ENCODE results near the gene SPTLC3.

Gene SPTLC3

GRCh38 chr20:13130707-13131103 lies 121.9 kb downstream of the SPTLC3 start:
- no peaks in the 10 kb centered on the region for H3K27me3 ChIP-seq (ENCODE audit: insufficient read depth, poor library complexity, severe bottlenecking)
- TF ChIP-seq REST (IDR thresholded peaks at IDR 0.05; ENCODE audit: insufficient replicate concordance, low read depth) (no peak), SPI1 (IDR thresholded peaks at IDR 0.05; ENCODE audit: borderline replicate concordance, low read depth) (no peak), POLR2AphosphoS5 (IDR thresholded peaks at IDR 0.05; ENCODE audit: low read depth) (no peak), GABPA (IDR thresholded peaks at IDR 0.05; ENCODE audit: low read depth) (no peak)
- TF ChIP-seq, protein P1, sequence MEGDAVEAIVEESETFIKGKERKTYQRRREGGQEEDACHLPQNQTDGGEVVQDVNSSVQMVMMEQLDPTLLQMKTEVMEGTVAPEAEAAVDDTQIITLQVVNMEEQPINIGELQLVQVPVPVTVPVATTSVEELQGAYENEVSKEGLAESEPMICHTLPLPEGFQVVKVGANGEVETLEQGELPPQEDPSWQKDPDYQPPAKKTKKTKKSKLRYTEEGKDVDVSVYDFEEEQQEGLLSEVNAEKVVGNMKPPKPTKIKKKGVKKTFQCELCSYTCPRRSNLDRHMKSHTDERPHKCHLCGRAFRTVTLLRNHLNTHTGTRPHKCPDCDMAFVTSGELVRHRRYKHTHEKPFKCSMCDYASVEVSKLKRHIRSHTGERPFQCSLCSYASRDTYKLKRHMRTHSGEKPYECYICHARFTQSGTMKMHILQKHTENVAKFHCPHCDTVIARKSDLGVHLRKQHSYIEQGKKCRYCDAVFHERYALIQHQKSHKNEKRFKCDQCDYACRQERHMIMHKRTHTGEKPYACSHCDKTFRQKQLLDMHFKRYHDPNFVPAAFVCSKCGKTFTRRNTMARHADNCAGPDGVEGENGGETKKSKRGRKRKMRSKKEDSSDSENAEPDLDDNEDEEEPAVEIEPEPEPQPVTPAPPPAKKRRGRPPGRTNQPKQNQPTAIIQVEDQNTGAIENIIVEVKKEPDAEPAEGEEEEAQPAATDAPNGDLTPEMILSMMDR (IDR thresholded peaks at IDR 0.05; ENCODE audit: insufficient read depth, low read length), result no peak
- no peak overlapping the region for H3K27ac ChIP-seq (replicated peaks)
- no peak for DNase-seq (ENCODE audit: low read depth in 1 of 2, low spot score in 1 of 2)
- H3K4me3 ChIP-seq (replicated peaks; ENCODE audit: insufficient read depth, low read length), result no peak overlapping the region

DNA sequence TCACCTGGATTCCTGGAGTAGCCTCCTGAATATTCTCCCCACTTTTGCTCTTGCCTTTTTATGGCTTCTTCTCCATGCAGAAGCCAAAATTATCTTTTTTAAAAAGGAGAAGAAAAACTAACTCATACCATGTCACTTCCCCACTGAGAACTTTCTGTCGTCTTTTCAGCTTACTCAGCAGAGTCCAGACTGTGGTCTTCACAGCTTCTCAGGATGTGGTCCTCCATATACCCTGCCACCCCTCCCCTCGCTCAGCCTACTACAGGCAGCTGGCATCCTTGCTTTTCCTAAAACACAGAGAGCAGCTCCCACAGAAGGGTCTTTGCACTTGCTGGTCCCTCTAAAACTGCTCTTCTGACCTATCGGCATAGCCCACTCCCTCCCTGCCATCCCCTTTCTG lies 122.9 kb downstream of the SPTLC3 start:
- Histone ChIP-seq H3K27ac (replicated peaks) (no peak overlapping the region), H3K27me3 (ENCODE audit: insufficient read depth, poor library complexity, severe bottlenecking) (no peaks in the 10 kb centered on the region), H3K4me3 (replicated peaks; ENCODE audit: insufficient read depth, low read length) (no peak overlapping the region)
- no peak for TF ChIP-seq REST (IDR thresholded peaks at IDR 0.05; ENCODE audit: insufficient replicate concordance, low read depth)
- TF ChIP-seq SPI1 (IDR thresholded peaks at IDR 0.05; ENCODE audit: borderline replicate concordance, low read depth), result no peak
- no peak for TF ChIP-seq POLR2AphosphoS5 (IDR thresholded peaks at IDR 0.05; ENCODE audit: low read depth)
- TF ChIP-seq GABPA (IDR thresholded peaks at IDR 0.05; ENCODE audit: low read depth), result no peak
- TF ChIP-seq, protein P1 (IDR thresholded peaks at IDR 0.05; ENCODE audit: insufficient read depth, low read length), result no peak
- no peak for DNase-seq (ENCODE audit: low read depth in 1 of 2, low spot score in 1 of 2)

GRCh38 chr20:13139459-13140150 lies 130.8 kb downstream of the SPTLC3 start:
- H3K27ac ChIP-seq (replicated peaks), result no peak overlapping the region
- TF ChIP-seq SPI1 (IDR thresholded peaks at IDR 0.05; ENCODE audit: borderline replicate concordance, low read depth), result no peak
- TF ChIP-seq GABPA (IDR thresholded peaks at IDR 0.05; ENCODE audit: low read depth), result no peak
- no peak for TF ChIP-seq REST (IDR thresholded peaks at IDR 0.05; ENCODE audit: insufficient replicate concordance, low read depth)
- TF ChIP-seq POLR2AphosphoS5 (IDR thresholded peaks at IDR 0.05; ENCODE audit: low read depth), result no peak
- TF ChIP-seq, protein P1 (IDR thresholded peaks at IDR 0.05; ENCODE audit: insufficient read depth, low read length), result no peak
- no peak overlapping the region for H3K4me3 ChIP-seq (replicated peaks; ENCODE audit: insufficient read depth, low read length)
- no peak for DNase-seq (ENCODE audit: low read depth in 1 of 2, low spot score in 1 of 2)
- H3K27me3 ChIP-seq (ENCODE audit: insufficient read depth, poor library complexity, severe bottlenecking), result peaks cover 3% of the 10 kb centered on the region

Data from HL-60 (cell line).